ENCODE results near the gene BORCS8. TPM values are rescaled to one million over a fixed set of nuclear protein-coding genes. Genes with fewer than 3 reads are reported as not detected.
A peak's percentile ranks its signal among the peaks of the same experiment; 100 is the strongest.

The BORCS8 gene
- total RNA-seq, 1 donor, result 17.2 TPM

GRCh38 chr19:19214892-19215291, 22.9 kb upstream of the BORCS8 start:
- peak in 2 of 3 donors; percentile 54 to 71 for DNase-seq (ENCODE audit: low read depth in 2 of 3, low spot score in 2 of 3)

GRCh38 chr19:19214159-19214490, 22.2 kb upstream of the BORCS8 start:
- DNase-seq (ENCODE audit: low read depth in 2 of 3, low spot score in 2 of 3), result no peak

GRCh38 chr19:19213426-19214158, 21.6 kb upstream of the BORCS8 start:
- DNase-seq (ENCODE audit: low read depth in 2 of 3, low spot score in 2 of 3), result no peak

GRCh38 chr19:19212916-19213315, 21.0 kb upstream of the BORCS8 start:
- DNase-seq (ENCODE audit: low read depth in 2 of 3, low spot score in 2 of 3), result no peak

- DNase-seq (ENCODE audit: low read depth in 2 of 3, low spot score in 2 of 3), result no peak
Measured at GRCh38 chr19:19211499-19212420, 19.8 kb upstream of the BORCS8 start, which contains the start of gene NCAN. NCAN (plus strand) TSS chr19:19211958; CDS start chr19:19216954, 4,996 bp downstream.

GRCh38 chr19:19209372-19209771, 17.4 kb upstream of the BORCS8 start:
- DNase-seq (ENCODE audit: low read depth in 2 of 3, low spot score in 2 of 3), result no peak

GRCh38 chr19:19207637-19208572, 16.0 kb upstream of the BORCS8 start:
- DNase-seq (ENCODE audit: low read depth in 2 of 3, low spot score in 2 of 3), result no peak

GRCh38 chr19:19206938-19207337, 15.0 kb upstream of the BORCS8 start:
- no peak for DNase-seq (ENCODE audit: low read depth in 2 of 3, low spot score in 2 of 3)

- no peak for DNase-seq (ENCODE audit: low read depth in 2 of 3, low spot score in 2 of 3)
Measured at GRCh38 chr19:19205416-19206410, 13.8 kb upstream of the BORCS8 start.

GRCh38 chr19:19204181-19204580, 12.2 kb upstream of the BORCS8 start:
- no peak for DNase-seq (ENCODE audit: low read depth in 2 of 3, low spot score in 2 of 3)

- DNase-seq (ENCODE audit: low read depth in 2 of 3, low spot score in 2 of 3), result peak; percentile 87 to 92 (median 90)
Measured at GRCh38 chr19:19203012-19203856, 11.3 kb upstream of the BORCS8 start, which contains the start of gene NR2C2AP. NR2C2AP (minus strand) TSS chr19:19203414; CDS start chr19:19203060, 354 bp downstream.

GRCh38 chr19:19202707-19203011, 10.7 kb upstream of the BORCS8 start:
- DNase-seq (ENCODE audit: low read depth in 2 of 3, low spot score in 2 of 3), result no peak

GRCh38 chr19:19201697-19202630, 10.0 kb upstream of the BORCS8 start:
- no peak for DNase-seq (ENCODE audit: low read depth in 2 of 3, low spot score in 2 of 3)

- DNase-seq (ENCODE audit: low read depth in 2 of 3, low spot score in 2 of 3), result no peak
Measured at GRCh38 chr19:19193926-19194325, 2.0 kb upstream of the BORCS8 start.

- no peak for DNase-seq (ENCODE audit: low read depth in 2 of 3, low spot score in 2 of 3)
Measured at GRCh38 chr19:19192910-19193423, 1.0 kb upstream of the BORCS8 start.

GRCh38 chr19:19191768-19192077, 229 bp downstream of the BORCS8 start:
- no peak for DNase-seq (ENCODE audit: low read depth in 2 of 3, low spot score in 2 of 3)

- DNase-seq (ENCODE audit: low read depth in 2 of 3, low spot score in 2 of 3), result no peak
Measured at GRCh38 chr19:19186742-19187141, 5.2 kb downstream of the BORCS8 start.
